B cell (primary cell): Measurements from ENCODE around the gene EML6. TPM values are rescaled to one million over a fixed set of nuclear protein-coding genes. Genes with fewer than 3 reads are reported as not detected.

ENCODE experiments used
- ATAC-seq: fragments of 200-7000 bp; cut with Tn5 transposase; one replicate; pipeline ENCODE4 v1.10.0; 2021; ENCODE audit warnings: low read depth, mild to moderate bottlenecking, moderate number of reproducible peaks, moderate library complexity
- CTCF ChIA-PET: fragments of 350-600 bp; sonication (Branson Sonifier 250); formaldehyde crosslinking; loops from one replicate; lab custom pipeline; 2021; ENCODE audit warnings: antibody characterized with exemption, inconsistent platforms; lab: Charles Lee
- POLR2A ChIA-PET: fragments of 350-600 bp; sonication (Branson Sonifier 250); formaldehyde crosslinking; loops from one replicate; lab custom pipeline; 2021; ENCODE audit warnings: antibody characterized with exemption; lab: Charles Lee
- DNase-seq: peaks from one replicate; pipeline ENCODE4 v3.0.0; 2013
- H2AFZ ChIP-seq: 2 replicates; pipeline ENCODE4 v1.6.1; 2012; ENCODE audit warnings: mild to moderate bottlenecking, low read depth, low read length; ENCODE audit not compliant: insufficient read depth, poor library complexity, severe bottlenecking
- H3K27ac ChIP-seq, 2 donors: 1 replicate in 1 of 2; 2 replicates in 1 of 2; pipeline ENCODE4 v1.5.1; 2012 to 2013; ENCODE audit warnings: low read length in 2 of 2, mild to moderate bottlenecking in 2 of 2, moderate library complexity in 1 of 2
- H3K27me3 ChIP-seq, 4 experiments: fragments of 200-600 bp in 1 of 4; sonication (generic) in 1 of 4; replicated peaks in 1 of 4; 1 replicate in 2 of 4; 2 replicates in 2 of 4; pipeline versions ENCODE4 v1.6.1 to v1.7.0; 2013 to 2016; ENCODE audit warnings: low read length in 3 of 4, mild to moderate bottlenecking in 2 of 4, mixed read lengths in 1 of 4, moderate library complexity in 1 of 4; ENCODE audit not compliant: insufficient read depth in 4 of 4, control insufficient read depth in 3 of 4; ENCODE audit errors: control extremely low read depth in 1 of 4
- H3K36me3 ChIP-seq, 2 experiments: replicated peaks in 1 of 2; 1 replicate in 1 of 2; 2 replicates in 1 of 2; pipeline versions ENCODE4 v1.6.1 to v1.7.1; 2013; ENCODE audit warnings: low read length in 1 of 2; ENCODE audit not compliant: insufficient read depth in 2 of 2, control insufficient read depth in 1 of 2; ENCODE audit errors: control extremely low read depth in 1 of 2, extremely low read depth in 1 of 2
- H3K4me1 ChIP-seq, 2 donors: fragments of 200-600 bp in 1 of 2; sonication (generic) in 1 of 2; 1 replicate in 1 of 2; 2 replicates in 1 of 2; pipeline versions ENCODE4 v1.5.1 to v1.6.1; 2013 to 2017; ENCODE audit warnings: low read length in 2 of 2; ENCODE audit not compliant: control insufficient read depth in 2 of 2, insufficient read depth in 2 of 2
- H3K4me2 ChIP-seq: replicated peaks from 2 replicates; pipeline ENCODE3; 2012; ENCODE audit warnings: mild to moderate bottlenecking, low read depth, low read length; ENCODE audit not compliant: poor library complexity, severe bottlenecking
- H3K4me3 ChIP-seq, 5 experiments: fragments of 200-600 bp in 1 of 5; sonication (generic) in 1 of 5; 1 replicate in 3 of 5; 2 replicates in 2 of 5; pipeline versions ENCODE4 v1.5.1 to v1.7.0; 2011 to 2016; ENCODE audit warnings: low read length in 4 of 5, mild to moderate bottlenecking in 4 of 5, low read depth in 2 of 5, control low read depth in 1 of 5, moderate library complexity in 1 of 5; ENCODE audit not compliant: insufficient read depth in 1 of 5; ENCODE audit errors: control extremely low read depth in 1 of 5, extremely low read depth in 1 of 5
- H3K79me2 ChIP-seq: fragments of 200-600 bp; sonication (generic); one replicate; pipeline ENCODE4 v1.6.0; 2016; ENCODE audit warnings: low read length; ENCODE audit not compliant: control insufficient read depth, insufficient read depth
- H3K9ac ChIP-seq: fragments of 200-600 bp; sonication (generic); 2 replicates; pipeline ENCODE4 v1.6.1; 2017; ENCODE audit warnings: mild to moderate bottlenecking, low read length, moderate library complexity
- H3K9me3 ChIP-seq, 3 donors: one replicate each; pipeline versions ENCODE4 v1.6.1 to v1.7.1; 2013; ENCODE audit warnings: low read length in 2 of 3; ENCODE audit not compliant: control insufficient read depth in 2 of 3, insufficient read depth in 1 of 3; ENCODE audit errors: control extremely low read depth in 1 of 3
- H4K20me1 ChIP-seq: 2 replicates; pipeline ENCODE4 v1.6.0; 2012; ENCODE audit warnings: mild to moderate bottlenecking, low read length; ENCODE audit not compliant: insufficient read depth, control insufficient read depth, poor library complexity, severe bottlenecking
- H3K27ac Mint-ChIP-seq: one replicate; pipeline ENCODE4 v1.8.0; 2021; ENCODE audit warnings: mixed read lengths
- H3K27me3 Mint-ChIP-seq: one replicate; pipeline ENCODE4 v1.8.0; 2021; ENCODE audit warnings: mixed read lengths
- H3K4me1 Mint-ChIP-seq: one replicate; pipeline ENCODE4 v1.8.0; 2021; ENCODE audit warnings: mixed read lengths
- H3K4me3 Mint-ChIP-seq: one replicate; pipeline ENCODE4 v1.8.0; 2021; ENCODE audit warnings: mixed read lengths
- H3K9me3 Mint-ChIP-seq: one replicate; pipeline ENCODE4 v1.8.0; 2022; ENCODE audit warnings: mixed read lengths; ENCODE audit not compliant: insufficient read depth
- CTCF ChIP-seq: fragments of 200-600 bp; IDR thresholded peaks from one replicate; pipeline ENCODE4 v1.8.0; 2022; ENCODE audit warnings: antibody characterized with exemption, mild to moderate bottlenecking
- EZH2 ChIP-seq: IDR thresholded peaks from 2 replicates; pipeline ENCODE4 v1.6.1; 2012; ENCODE audit warnings: borderline replicate concordance, low read depth, mild to moderate bottlenecking, moderate library complexity, low read length; ENCODE audit not compliant: insufficient read depth, poor library complexity, severe bottlenecking
- WGBS: methylation state at CpG from one replicate; pipeline ENCODE4 v1.1.5; 2013; ENCODE audit warnings: missing lambda C conversion rate; ENCODE audit not compliant: insufficient coverage; 5-methylcytosine and 5-hydroxymethylcytosine counted together
- intact Hi-C: fragments of 100-400 bp; cut with micrococcal nuclease; formaldehyde crosslinking; loops from one replicate; pipeline ENCODE4 v1.10.0; 2022
- polyA plus RNA-seq: library from polyadenylated mRNA; depleted of rRNA; stranded (reverse); fragments of >200 nt; gene quantifications from 2 replicates; pipeline ENCODE4 v1.2.3, GENCODE V29; 2012
- total RNA-seq, 2 donors: library from RNA; stranded (reverse); fragments of 120-200 nt in 1 of 2; gene quantifications; 1 replicate in 1 of 2; 2 replicates in 1 of 2; pipeline versions ENCODE4 v1.2.3 to v1.2.4, GENCODE V29; 2013 to 2022

Gene EML6
- total and polyA plus RNA-seq, 2 donors (not counting 1 experiment from before 2014, with no cell fraction given) = 42.5 to 53.7 TPM

DNA sequence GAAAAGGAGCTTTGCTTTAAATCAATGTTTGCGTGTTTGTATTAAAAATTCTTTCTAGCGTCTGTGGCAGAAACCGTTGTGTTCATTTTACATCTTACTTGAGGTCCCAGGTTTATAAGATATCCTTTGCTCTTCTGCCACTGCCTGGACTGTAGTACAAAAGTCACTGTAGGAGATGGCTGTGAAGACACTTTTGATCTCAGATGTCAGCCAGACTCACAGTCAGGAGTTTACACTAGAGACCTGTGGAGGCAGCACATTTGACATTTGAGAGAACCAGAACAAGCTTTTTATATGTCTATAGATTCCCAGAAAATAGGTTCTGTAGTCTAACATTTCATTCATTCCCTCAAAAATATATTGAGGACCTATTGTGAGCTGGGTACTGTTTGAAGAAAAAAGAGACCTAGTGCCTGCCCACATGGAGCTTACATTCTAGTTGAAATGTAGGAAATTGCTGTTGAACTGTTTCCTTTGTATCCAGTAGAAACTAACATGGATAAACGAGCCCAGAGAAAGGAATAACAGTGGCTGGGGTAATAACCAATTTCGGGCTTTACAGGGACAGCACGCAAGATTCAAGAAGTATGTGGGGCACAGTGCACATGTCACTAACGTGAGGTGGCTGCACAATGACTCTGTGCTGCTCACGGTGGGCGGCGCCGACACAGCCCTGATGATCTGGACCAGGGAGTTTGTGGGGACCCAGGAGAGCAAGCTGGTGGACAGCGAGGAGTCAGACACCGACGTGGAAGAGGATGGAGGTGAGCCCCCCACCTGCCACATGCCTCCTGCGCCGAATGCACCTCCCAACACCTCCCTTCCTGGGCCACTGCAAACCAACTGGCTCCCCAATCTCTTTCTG lies 204.5 kb downstream of the EML6 start:
- Histone ChIP-seq H3K27ac (no peak overlapping the region), H3K79me2 (no peaks in the 10 kb centered on the region), H2AFZ (no peak overlapping the region), H3K9me3 (no peaks in the 10 kb centered on the region), H3K27me3 (peaks cover 0 to 3% (median 0%) of the 10 kb centered on the region in 4 experiments), H3K4me2 (no peak overlapping the region), H3K36me3 (no peaks in the 10 kb centered on the region), H3K9ac (no peak overlapping the region), H3K4me3 (no peak overlapping the region), H4K20me1 (no peaks in the 10 kb centered on the region), H3K4me1 (no peaks in the 10 kb centered on the region)
- H3K4me1 Mint-ChIP-seq = no peaks in the 10 kb centered on the region
- no peak for DNase-seq
- POLR2A ChIA-PET = no interaction called here
- CTCF ChIA-PET = no interaction called here
- ATAC-seq = no peak
- H3K9me3 Mint-ChIP-seq = no peaks in the 10 kb centered on the region
- no peaks in the 10 kb centered on the region for H3K27me3 Mint-ChIP-seq
- intact Hi-C loops = no loop called here
- WGBS = 86% methylated on average over 12 of the region's 16 CpGs
- H3K27ac Mint-ChIP-seq = no peak overlapping the region
- no peak for TF ChIP-seq CTCF
- no peak for TF ChIP-seq EZH2
- H3K4me3 Mint-ChIP-seq = no peak overlapping the region

- Histone ChIP-seq H3K9ac (no peak overlapping the region), H3K36me3 (no peaks in the 10 kb centered on the region), H3K4me1 (no peaks in the 10 kb centered on the region), H3K79me2 (no peaks in the 10 kb centered on the region), H3K9me3 (no peaks in the 10 kb centered on the region), H3K4me3 (no peak overlapping the region), H3K4me2 (no peak overlapping the region), H4K20me1 (no peaks in the 10 kb centered on the region), H3K27ac (no peak overlapping the region), H3K27me3 (peaks cover 0 to 3% (median 0%) of the 10 kb centered on the region in 4 experiments), H2AFZ (no peak overlapping the region)
- WGBS = 90% methylated on average over 2 of the region's 4 CpGs
- no peaks in the 10 kb centered on the region for H3K27me3 Mint-ChIP-seq
- no peaks in the 10 kb centered on the region for H3K4me1 Mint-ChIP-seq
- no peak overlapping the region for H3K27ac Mint-ChIP-seq
- intact Hi-C loops = no loop called here
- no peaks in the 10 kb centered on the region for H3K9me3 Mint-ChIP-seq
- CTCF ChIA-PET = no interaction called here
- POLR2A ChIA-PET = no interaction called here
- DNase-seq = no peak
- no peak for ATAC-seq
- no peak overlapping the region for H3K4me3 Mint-ChIP-seq
- no peak for TF ChIP-seq CTCF
- TF ChIP-seq EZH2 = no peak
Observed at GRCh38 chr2:54928719-54929118, 205.3 kb downstream of the EML6 start.
